A673 (cell line): ENCODE results near the gene CDH23. TPM values are rescaled to one million over a fixed set of nuclear protein-coding genes. Genes with fewer than 3 reads are reported as not detected.

Source experiments
- BruUV-seq: library from RNA; stranded (reverse); fragments of 400-500 nt; replicated peaks from 2 replicates; lab custom pipeline; 2021; lab: Mats Ljungman, UMichigan
- CTCF ChIA-PET: fragments of 300-600 bp; sonication (Branson Sonifier 250); formaldehyde crosslinking; loops from one replicate; lab custom pipeline; 2022; ENCODE audit warnings: antibody characterized with exemption; lab: Charles Lee
- POLR2A ChIA-PET: fragments of 300-600 bp; sonication (Branson Sonifier 250); formaldehyde crosslinking; loops from one replicate; lab custom pipeline; 2022; ENCODE audit warnings: antibody characterized with exemption; ENCODE audit not compliant: low non-redundant PET; lab: Charles Lee
- DNase-seq: peaks from one replicate; pipeline ENCODE4 v3.0.0-alpha.2; 2015; ENCODE audit warnings: low spot score
- H3K27ac ChIP-seq: fragments of 200-600 bp; sonication (generic); 2 replicates; pipeline ENCODE4 v1.5.1; 2016; ENCODE audit warnings: mixed run types, low read depth, mild to moderate bottlenecking, mixed read lengths, antibody characterized with exemption, low read length; ENCODE audit not compliant: poor library complexity, severe bottlenecking
- H3K27me3 ChIP-seq: fragments of 200-600 bp; sonication (generic); replicated peaks from 2 replicates; pipeline ENCODE4 v1.6.1; 2017; ENCODE audit warnings: mixed run types, low read depth, mild to moderate bottlenecking, mixed read lengths, antibody characterized with exemption, low read length; ENCODE audit not compliant: insufficient read depth, poor library complexity
- H3K36me3 ChIP-seq: fragments of 200-600 bp; sonication (generic); 2 replicates; pipeline ENCODE4 v1.6.1; 2016; ENCODE audit warnings: mixed run types, mild to moderate bottlenecking, mixed read lengths, antibody characterized with exemption, low read length; ENCODE audit not compliant: insufficient read depth, poor library complexity, severe bottlenecking
- H3K4me1 ChIP-seq: fragments of 200-600 bp; sonication (generic); 2 replicates; pipeline ENCODE4 v1.6.1; 2017; ENCODE audit warnings: mixed run types, mild to moderate bottlenecking, mixed read lengths, antibody characterized with exemption, low read length; ENCODE audit not compliant: insufficient read depth, poor library complexity, severe bottlenecking
- H3K4me3 ChIP-seq: fragments of 200-600 bp; sonication (generic); 2 replicates; pipeline ENCODE4 v1.5.1; 2016; ENCODE audit warnings: low read depth, mixed run types, mild to moderate bottlenecking, mixed read lengths, low read length; ENCODE audit not compliant: poor library complexity, severe bottlenecking
- H3K9me3 ChIP-seq: fragments of 200-600 bp; sonication (generic); 2 replicates; pipeline ENCODE4 v1.6.1; 2016; ENCODE audit warnings: mixed run types, low read depth, mild to moderate bottlenecking, mixed read lengths, antibody characterized with exemption, low read length; ENCODE audit not compliant: poor library complexity, severe bottlenecking
- CTCF ChIP-seq: fragments of 300-800, 200-600 bp; sonication (generic); conservative IDR thresholded peaks from 2 replicates; pipeline ENCODE4 v1.5.1; 2017; ENCODE audit warnings: low read depth, mild to moderate bottlenecking, antibody characterized with exemption, low read length, moderate library complexity, mixed read lengths
- EZH2 ChIP-seq: fragments of 200-600 bp; sonication (generic); IDR thresholded peaks from 2 replicates; pipeline ENCODE4 v1.6.1; 2017; ENCODE audit warnings: borderline replicate concordance, low read depth, mild to moderate bottlenecking, mixed read lengths, antibody characterized with exemption, low read length; ENCODE audit not compliant: poor library complexity, severe bottlenecking
- intact Hi-C: fragments of 100-400 bp; cut with micrococcal nuclease; formaldehyde crosslinking; loops from one replicate; pipeline ENCODE4 v1.10.0; 2022; ENCODE audit not compliant: unreplicated experiment
- total RNA-seq: library from RNA; stranded (reverse); gene quantifications from 2 replicates; pipeline ENCODE4 v1.2.3, GENCODE V29; 2021

CDH23 gene
- total RNA-seq, 1 experiment from 2014 or later: 49.7 TPM

- ChIA-PET CTCF (no interaction called here), POLR2A (no interaction called here)
- H3K27ac ChIP-seq: no peak overlapping the region
- DNase-seq: no peak
- no peaks in the 10 kb centered on the region for H3K36me3 ChIP-seq
- H3K27me3 ChIP-seq: no peaks in the 10 kb centered on the region
- TF ChIP-seq EZH2 (no peak), CTCF (no peak)
- intact Hi-C loops: no loop called here
- no peak overlapping the region for H3K4me3 ChIP-seq
- H3K4me1 ChIP-seq: no peaks in the 10 kb centered on the region
- H3K9me3 ChIP-seq: no peaks in the 10 kb centered on the region
- BruUV-seq: no TSS peak
Observed at GRCh38 chr10:71770789-71771188, 374.1 kb downstream of the CDH23 start.

DNA sequence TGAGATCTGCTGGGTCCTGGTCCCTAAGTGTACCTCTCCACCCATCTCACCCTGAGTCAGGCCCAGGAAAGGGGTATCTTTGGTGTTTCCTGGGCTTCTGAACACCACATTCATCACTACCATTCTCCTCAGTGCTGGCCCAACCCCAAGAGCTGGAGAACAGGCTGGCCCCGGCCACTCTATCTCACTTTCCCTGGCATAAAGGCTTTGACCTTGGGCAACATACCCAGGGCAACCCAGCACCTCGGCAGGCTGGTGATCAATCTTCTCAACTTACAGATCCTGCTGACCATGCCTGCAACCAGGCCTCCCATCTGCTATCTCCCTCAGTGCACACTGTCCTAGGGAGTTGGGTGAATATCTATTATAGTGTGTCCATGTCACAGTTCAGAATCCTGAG is 374.5 kb downstream of the CDH23 start:
- H3K9me3 ChIP-seq: no peaks in the 10 kb centered on the region
- H3K27ac ChIP-seq: no peak overlapping the region
- H3K4me3 ChIP-seq: no peak overlapping the region
- no peaks in the 10 kb centered on the region for H3K4me1 ChIP-seq
- no TSS peak for BruUV-seq
- no peaks in the 10 kb centered on the region for H3K36me3 ChIP-seq
- no peaks in the 10 kb centered on the region for H3K27me3 ChIP-seq
- ChIA-PET POLR2A (no interaction called here), CTCF (interaction anchor here (0.8 kb wide), 1 partner anchor 125 kb away, joined by 3 read pairs; no protein-coding TSS in a partner anchor)
- no peak for TF ChIP-seq CTCF
- TF ChIP-seq EZH2: no peak
- intact Hi-C loops: no loop called here
- DNase-seq: no peak

GRCh38 chr10:71771821-71772617 is 375.3 kb downstream of the CDH23 start:
- intact Hi-C loops: no loop called here
- ChIA-PET CTCF (interaction anchor here (0.8 kb wide), 1 partner anchor 125 kb away, joined by 3 read pairs; no protein-coding TSS in a partner anchor), POLR2A (no interaction called here)
- no peaks in the 10 kb centered on the region for H3K27me3 ChIP-seq
- TF ChIP-seq EZH2 (no peak), CTCF (no peak)
- H3K27ac ChIP-seq: no peak overlapping the region
- no TSS peak for BruUV-seq
- no peak overlapping the region for H3K4me3 ChIP-seq
- H3K36me3 ChIP-seq: no peaks in the 10 kb centered on the region
- no peaks in the 10 kb centered on the region for H3K4me1 ChIP-seq
- DNase-seq: peak; percentile 41
- H3K9me3 ChIP-seq: no peaks in the 10 kb centered on the region
